ENCODE data around the gene GBX1.

DNA sequence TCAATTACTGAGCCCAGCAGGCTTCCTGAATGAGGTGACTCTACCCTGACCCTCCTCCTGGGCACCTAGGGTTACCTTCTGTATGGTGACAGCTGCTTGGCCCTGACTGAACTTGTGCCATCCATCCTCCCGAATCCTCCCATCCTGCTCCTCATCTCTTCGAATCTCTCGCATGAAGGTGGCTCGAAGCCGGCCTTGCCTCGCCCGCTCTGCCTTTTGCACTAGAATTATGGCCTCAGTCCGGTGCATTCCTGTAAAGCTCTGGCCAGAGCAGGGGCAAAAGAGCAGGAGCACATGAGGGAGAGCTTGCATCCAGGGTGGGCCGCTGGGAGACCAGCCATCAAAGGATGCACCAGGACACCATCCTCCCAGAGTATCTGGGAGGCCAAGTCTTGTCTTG, 35.3 kb upstream of the GBX1 start:
- TF ChIP-seq, protein P1, sequence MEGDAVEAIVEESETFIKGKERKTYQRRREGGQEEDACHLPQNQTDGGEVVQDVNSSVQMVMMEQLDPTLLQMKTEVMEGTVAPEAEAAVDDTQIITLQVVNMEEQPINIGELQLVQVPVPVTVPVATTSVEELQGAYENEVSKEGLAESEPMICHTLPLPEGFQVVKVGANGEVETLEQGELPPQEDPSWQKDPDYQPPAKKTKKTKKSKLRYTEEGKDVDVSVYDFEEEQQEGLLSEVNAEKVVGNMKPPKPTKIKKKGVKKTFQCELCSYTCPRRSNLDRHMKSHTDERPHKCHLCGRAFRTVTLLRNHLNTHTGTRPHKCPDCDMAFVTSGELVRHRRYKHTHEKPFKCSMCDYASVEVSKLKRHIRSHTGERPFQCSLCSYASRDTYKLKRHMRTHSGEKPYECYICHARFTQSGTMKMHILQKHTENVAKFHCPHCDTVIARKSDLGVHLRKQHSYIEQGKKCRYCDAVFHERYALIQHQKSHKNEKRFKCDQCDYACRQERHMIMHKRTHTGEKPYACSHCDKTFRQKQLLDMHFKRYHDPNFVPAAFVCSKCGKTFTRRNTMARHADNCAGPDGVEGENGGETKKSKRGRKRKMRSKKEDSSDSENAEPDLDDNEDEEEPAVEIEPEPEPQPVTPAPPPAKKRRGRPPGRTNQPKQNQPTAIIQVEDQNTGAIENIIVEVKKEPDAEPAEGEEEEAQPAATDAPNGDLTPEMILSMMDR (IDR thresholded peaks at IDR 0.05): no peak
- TF ChIP-seq POLR2A (IDR thresholded peaks at IDR 0.05): no peak
